Activated CD8-positive, alpha-beta memory T cell treated with anti-CD3 and anti-CD28 coated beads, Interleukin-2, amount 10 ng/mL, durations not matched to agents 7 days and 5 days (primary cell): ENCODE data around the gene DFFA. TPM values are rescaled to one million over a fixed set of nuclear protein-coding genes. Genes with fewer than 3 reads are reported as not detected.
"Not testable (repeated sequence)": the region's sequence is repeated elsewhere in the genome, so short reads cannot be mapped to it uniquely, and the experiment has no call there.

Experiments used
- ATAC-seq: fragments of 150-1000 bp; cut with Tn5 transposase; one replicate; pipeline ENCODE4 v1.10.0; 2021; ENCODE audit warnings: moderate library complexity
- CTCF ChIA-PET: fragments of 350-600 bp; sonication (Branson Sonifier 250); formaldehyde crosslinking; loops from one replicate; lab custom pipeline; 2021; ENCODE audit warnings: antibody characterized with exemption; lab: Charles Lee
- DNase-seq: peaks from one replicate; pipeline ENCODE4 v3.0.0-alpha.2; 2020
- H3K27ac Mint-ChIP-seq: one replicate; pipeline ENCODE4 v1.8.0; 2021; ENCODE audit warnings: mild to moderate bottlenecking, mixed read lengths
- H3K27me3 Mint-ChIP-seq: one replicate; pipeline ENCODE4 v1.8.0; 2021; ENCODE audit warnings: mixed read lengths
- H3K36me3 Mint-ChIP-seq: one replicate; pipeline ENCODE4 v1.8.0; 2021; ENCODE audit warnings: mild to moderate bottlenecking, mixed read lengths
- H3K4me1 Mint-ChIP-seq: one replicate; pipeline ENCODE4 v1.8.0; 2021; ENCODE audit warnings: mixed read lengths
- H3K4me3 Mint-ChIP-seq: one replicate; pipeline ENCODE4 v1.8.0; 2021; ENCODE audit warnings: mild to moderate bottlenecking, moderate library complexity, mixed read lengths
- H3K9me3 Mint-ChIP-seq: one replicate; pipeline ENCODE4 v1.8.0; 2022; ENCODE audit warnings: low read depth, mixed read lengths
- total RNA-seq, 2 experiments: library from RNA; stranded (reverse); gene quantifications; one replicate each; pipeline ENCODE4 v1.2.3, GENCODE V29; 2021

DFFA gene
- total RNA-seq, 2 experiments from 2014 or later: 40.9 to 45.1 TPM

DNA sequence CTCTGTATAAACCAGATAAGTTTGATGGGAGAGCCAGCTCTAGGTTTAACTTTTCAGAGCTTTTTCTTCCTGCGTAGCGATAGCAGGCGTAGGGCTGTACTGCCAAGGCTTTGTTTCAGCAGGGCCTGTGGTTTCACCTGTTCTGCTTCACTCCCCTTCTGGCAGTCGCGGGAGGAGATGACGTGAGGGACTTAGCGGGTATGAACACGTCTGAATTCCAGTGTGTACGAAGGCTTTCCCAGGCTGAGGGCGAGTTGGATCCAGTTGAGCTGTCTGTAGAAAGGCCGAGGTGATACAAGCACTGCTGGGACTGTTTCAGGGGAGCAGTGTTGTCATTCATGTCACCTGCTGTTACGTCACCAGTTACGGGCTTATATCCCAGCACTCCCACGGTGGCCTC lies 23.6 kb upstream of the DFFA start:
- H3K4me3 Mint-ChIP-seq: peak overlapping the region; percentile 77
- no peak for ATAC-seq

DNA sequence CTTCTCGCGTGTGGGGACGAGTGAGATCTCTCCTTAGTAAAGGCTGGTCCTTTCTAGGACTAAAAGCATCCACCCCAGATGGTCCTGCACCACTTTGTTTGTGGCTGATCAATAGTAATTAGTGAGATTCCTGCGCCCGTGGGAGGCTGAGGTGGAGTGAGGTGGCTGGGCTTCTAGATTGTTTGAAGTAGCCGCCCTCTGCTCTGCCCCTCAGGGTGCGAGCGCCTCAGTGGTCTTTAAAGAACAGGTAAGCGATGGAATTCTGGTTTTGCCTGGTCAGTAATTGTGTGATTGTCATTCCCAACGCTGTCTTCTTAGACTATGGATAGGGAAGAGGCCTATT lies 23.1 kb upstream of the DFFA start:
- H3K4me1 Mint-ChIP-seq: peaks cover 54% of the 10 kb centered on the region
- no peak for ATAC-seq
- peak overlapping the region; percentile 77 for H3K4me3 Mint-ChIP-seq
- H3K36me3 Mint-ChIP-seq: peaks cover 7% of the 10 kb centered on the region
- DNase-seq: no peak
- CTCF ChIA-PET: interaction anchor here (0.7 to 10.9 kb wide), 36 partner anchors 9 to 544 kb away, joined by 3 to 235 read pairs (median 5); partner anchors contain the start of genes CENPS, DFFA, PEX14 and PGD
- H3K27me3 Mint-ChIP-seq: no peaks in the 10 kb centered on the region
- H3K27ac Mint-ChIP-seq: peak overlapping the region; percentile 97
- no peaks in the 10 kb centered on the region for H3K9me3 Mint-ChIP-seq

More for the DNA sequence above, 23.6 kb upstream of the DFFA start:
- Mint-ChIP-seq H3K27me3 (no peaks in the 10 kb centered on the region), H3K4me1 (peaks cover 54% of the 10 kb centered on the region), H3K27ac (peak overlapping the region; percentile 97), H3K36me3 (peaks cover 7% of the 10 kb centered on the region), H3K9me3 (no peaks in the 10 kb centered on the region)
- CTCF ChIA-PET: interaction anchor here (1.1 to 10.9 kb wide), 11 partner anchors 13 to 444 kb away, joined by 3 to 235 read pairs (median 6); partner anchors contain the start of genes CENPS and PGD
- DNase-seq: peak; percentile 52

DNA sequence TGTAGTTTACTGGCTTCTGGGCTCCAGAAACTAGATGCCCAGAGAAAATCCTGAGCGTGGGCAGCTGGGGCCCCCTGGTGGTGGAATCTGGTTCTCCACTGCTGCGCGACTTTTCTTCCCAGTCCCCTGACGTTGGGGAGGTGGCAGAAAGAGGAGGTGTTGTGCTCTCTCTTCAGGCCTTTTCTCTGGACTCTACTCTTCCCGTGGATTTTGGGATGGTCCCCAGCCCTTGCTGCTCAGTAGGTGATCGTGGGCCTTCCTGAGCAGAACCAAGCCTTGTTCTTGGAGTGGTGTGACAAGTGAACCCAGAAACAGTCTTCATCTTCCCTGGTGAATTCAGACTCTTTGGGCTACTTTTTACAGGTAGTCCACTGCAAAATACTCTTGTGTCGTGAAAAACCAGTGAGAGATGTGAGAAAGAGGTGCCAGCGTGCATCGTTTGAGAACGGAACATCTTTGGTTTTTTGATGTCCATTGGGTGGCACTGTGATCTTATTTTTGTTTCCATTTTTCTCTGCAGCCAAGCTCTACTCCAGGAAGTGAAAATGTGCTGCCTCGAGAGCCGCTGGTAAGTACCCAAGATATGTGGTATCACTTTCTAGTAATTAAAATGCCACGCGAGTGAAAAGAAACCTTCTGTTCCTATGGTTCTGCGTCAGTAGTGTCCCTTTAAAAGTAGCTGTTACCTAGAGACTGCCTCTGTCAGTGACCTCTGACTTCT lies 22.6 kb upstream of the DFFA start:
- H3K27ac Mint-ChIP-seq: peak overlapping the region; percentile 97
- peaks cover 54% of the 10 kb centered on the region for H3K4me1 Mint-ChIP-seq
- CTCF ChIA-PET: interaction anchor here (0.6 to 10.9 kb wide), 51 partner anchors 9 to 905 kb away, joined by 3 to 235 read pairs (median 4); partner anchors contain the start of genes CENPS, CORT, DFFA and KIF1B
- DNase-seq: peak; percentile 89
- H3K36me3 Mint-ChIP-seq: peaks cover 7% of the 10 kb centered on the region
- H3K27me3 Mint-ChIP-seq: no peaks in the 10 kb centered on the region
- peak; percentile 81 for ATAC-seq
- H3K4me3 Mint-ChIP-seq: peak overlapping the region; percentile 77
- no peaks in the 10 kb centered on the region for H3K9me3 Mint-ChIP-seq

DNA sequence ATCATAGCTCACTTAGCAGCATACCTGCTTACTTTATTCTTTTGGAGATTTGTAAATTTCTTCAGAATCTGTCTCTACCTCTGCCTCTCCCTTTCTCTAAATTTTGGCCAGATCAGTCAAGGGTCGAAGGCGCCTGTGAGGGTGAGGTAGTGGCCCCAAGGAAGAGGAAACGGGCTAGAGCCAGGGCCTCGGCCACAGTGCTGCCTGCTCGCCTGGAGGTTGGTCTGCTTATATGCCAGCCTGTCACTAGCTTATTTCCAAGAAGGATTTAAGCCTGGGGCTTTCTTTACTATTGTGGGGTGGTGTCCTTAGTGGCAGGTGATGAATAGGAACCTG lies 22.1 kb upstream of the DFFA start:
- H3K36me3 Mint-ChIP-seq: peaks cover 7% of the 10 kb centered on the region
- no peak overlapping the region for H3K4me3 Mint-ChIP-seq
- DNase-seq (no peak), ATAC-seq (no peak)
- H3K27me3 Mint-ChIP-seq: no peaks in the 10 kb centered on the region
- no peaks in the 10 kb centered on the region for H3K9me3 Mint-ChIP-seq
- CTCF ChIA-PET: interaction anchor here (0.6 to 10.9 kb wide), 36 partner anchors 8 to 905 kb away, joined by 3 to 235 read pairs (median 5); partner anchors contain the start of genes CENPS, CORT, DFFA and KIF1B
- H3K27ac Mint-ChIP-seq: peak overlapping the region; percentile 97
- H3K4me1 Mint-ChIP-seq: peaks cover 54% of the 10 kb centered on the region

DNA sequence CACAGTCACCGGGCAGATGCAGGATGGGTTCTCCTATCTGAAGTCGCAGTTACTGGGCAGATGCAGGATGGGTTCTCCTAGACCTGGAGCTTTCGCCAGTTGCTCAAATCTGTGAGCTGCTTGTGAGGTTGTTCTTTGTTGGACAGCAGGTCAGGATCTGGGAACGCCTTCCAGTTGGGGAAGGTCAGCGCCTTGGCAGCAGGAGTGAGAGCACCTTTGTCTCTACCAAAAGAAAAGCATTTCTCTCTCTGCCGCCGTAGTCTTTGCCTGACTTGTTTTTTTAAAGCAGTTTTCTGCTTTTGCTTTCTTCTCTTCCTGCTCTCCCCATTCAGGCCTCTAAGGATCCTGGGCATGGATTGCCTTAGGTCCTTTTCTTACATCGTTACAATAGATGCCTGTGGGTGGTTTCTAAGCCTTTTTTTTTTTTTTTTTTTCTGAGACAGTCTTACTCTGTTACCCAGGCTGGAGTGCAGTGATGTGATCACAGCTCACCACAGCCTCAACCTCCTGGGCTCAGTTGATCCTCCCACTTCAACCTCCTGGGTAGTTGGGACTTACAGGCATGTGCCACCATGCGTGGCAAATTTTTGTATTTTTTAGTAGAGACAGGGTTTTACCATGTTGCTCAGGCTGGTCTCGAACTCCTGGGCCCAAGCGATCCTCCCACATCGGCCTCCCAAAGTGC lies 18.1 kb upstream of the DFFA start:
- Mint-ChIP-seq H3K4me3 (no peak overlapping the region), H3K27ac (no peak overlapping the region), H3K36me3 (peaks cover 9% of the 10 kb centered on the region), H3K4me1 (peaks cover 21% of the 10 kb centered on the region), H3K9me3 (no peaks in the 10 kb centered on the region), H3K27me3 (no peaks in the 10 kb centered on the region)
- ATAC-seq: no peak
- no peak for DNase-seq
- CTCF ChIA-PET: interaction anchor here (1.5 to 10.9 kb wide), 4 partner anchors 17 to 377 kb away, joined by 3 to 219 read pairs (median 36); partner anchors contain the start of genes CENPS and KIF1B

DNA sequence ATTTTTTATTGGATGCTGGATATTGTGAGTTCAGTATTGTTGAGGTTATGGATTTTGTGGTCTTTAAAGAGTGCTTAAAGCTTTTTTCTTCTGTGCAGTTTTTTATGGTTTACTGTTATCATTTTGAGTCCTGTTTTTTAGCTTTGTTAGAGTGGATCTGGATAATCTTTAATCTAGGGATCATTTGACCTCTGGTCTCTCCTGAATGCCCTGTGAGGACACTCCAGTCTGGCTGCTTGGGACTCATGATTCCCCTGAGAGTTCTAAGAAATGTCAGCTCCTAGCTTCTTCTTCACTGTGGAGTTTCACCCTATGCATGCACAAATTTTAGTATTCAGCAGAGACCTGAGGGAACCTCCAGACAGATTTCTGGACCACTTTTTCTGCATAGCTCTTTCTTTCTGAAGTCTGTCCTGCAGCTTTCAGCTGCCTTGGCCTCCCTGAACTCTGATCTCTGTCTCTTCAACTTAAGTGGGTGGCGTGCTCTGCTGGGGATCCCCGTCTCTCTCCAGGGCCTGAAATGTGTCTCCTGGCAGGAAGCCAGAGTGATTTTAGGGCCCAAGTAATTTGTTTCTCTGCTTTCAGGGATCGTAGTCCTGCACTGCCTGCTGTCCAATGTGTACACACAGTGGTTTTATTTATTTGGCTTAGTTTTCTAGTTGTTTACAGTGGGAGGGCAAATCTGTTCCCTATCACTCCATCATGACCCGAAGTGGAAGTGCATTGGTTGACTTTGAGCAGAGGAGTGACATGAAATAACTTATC lies 17.1 kb upstream of the DFFA start:
- Mint-ChIP-seq H3K27me3 (no peaks in the 10 kb centered on the region), H3K36me3 (peaks cover 10% of the 10 kb centered on the region), H3K4me3 (no peak overlapping the region), H3K27ac (peak overlapping the region; percentile 42), H3K4me1 (peaks cover 14% of the 10 kb centered on the region), H3K9me3 (no peaks in the 10 kb centered on the region)
- ATAC-seq (no peak), DNase-seq (no peak)
- CTCF ChIA-PET: interaction anchor here (1.2 to 10.9 kb wide), 3 partner anchors 18 to 279 kb away, joined by 3 to 219 read pairs (median 4); partner anchors contain the start of genes CENPS and KIF1B

DNA sequence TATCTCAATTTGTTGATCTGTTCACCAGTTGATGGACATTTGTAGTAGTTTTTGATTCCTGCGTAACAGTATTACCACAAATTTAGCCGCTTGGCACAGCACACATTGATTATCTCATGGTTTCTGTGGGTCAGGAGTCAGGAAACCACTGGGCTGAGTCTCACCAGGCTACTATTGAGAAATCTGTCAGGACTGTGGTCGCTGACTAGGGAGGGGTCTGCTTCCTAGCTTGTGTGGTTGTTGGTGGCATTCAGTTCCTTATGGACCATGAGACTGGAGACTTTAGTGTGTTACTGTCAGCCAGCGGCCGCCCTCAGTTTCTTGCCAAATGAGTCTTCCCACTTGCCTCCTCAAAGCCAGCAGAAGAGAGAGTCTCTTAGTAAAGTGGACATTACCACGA lies 12.2 kb upstream of the DFFA start:
- CTCF ChIA-PET: interaction anchor here (2.8 kb wide), 1 partner anchor 10 kb away, joined by 29 read pairs; no protein-coding TSS in a partner anchor
- Mint-ChIP-seq H3K27me3 (no peaks in the 10 kb centered on the region), H3K36me3 (peaks cover 9% of the 10 kb centered on the region), H3K27ac (no peak overlapping the region), H3K4me3 (no peak overlapping the region), H3K9me3 (no peaks in the 10 kb centered on the region), H3K4me1 (peaks cover 6% of the 10 kb centered on the region)
- DNase-seq (no peak), ATAC-seq (no peak)

DNA sequence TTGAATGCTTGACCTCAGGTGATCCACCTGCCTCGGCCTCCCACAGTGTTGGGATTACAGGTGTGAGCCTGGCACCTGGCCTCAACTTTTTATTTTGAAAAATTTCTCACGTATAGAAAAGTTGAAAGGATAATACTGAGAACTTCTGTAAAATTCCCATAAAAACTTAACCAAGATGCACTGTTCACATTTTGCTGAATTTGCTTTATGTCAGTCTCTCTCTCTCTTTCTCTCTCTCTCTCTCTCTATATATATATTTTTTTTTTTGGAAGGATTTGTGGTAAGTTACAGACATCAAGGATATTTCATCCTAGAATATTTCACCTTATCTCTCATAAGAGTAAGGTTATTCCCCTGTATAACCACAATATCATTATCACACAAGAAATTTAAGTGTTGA lies 8.3 kb upstream of the DFFA start:
- ATAC-seq (no peak), DNase-seq (no peak)
- CTCF ChIA-PET: interaction anchor here (1.2 kb wide), 1 partner anchor 14 kb away, joined by 4 read pairs; no protein-coding TSS in a partner anchor
- peaks cover 21% of the 10 kb centered on the region for H3K4me1 Mint-ChIP-seq
- H3K9me3 Mint-ChIP-seq: no peaks in the 10 kb centered on the region
- no peak overlapping the region for H3K4me3 Mint-ChIP-seq
- peaks cover 3% of the 10 kb centered on the region for H3K36me3 Mint-ChIP-seq
- H3K27me3 Mint-ChIP-seq: no peaks in the 10 kb centered on the region
- no peak overlapping the region for H3K27ac Mint-ChIP-seq

DNA sequence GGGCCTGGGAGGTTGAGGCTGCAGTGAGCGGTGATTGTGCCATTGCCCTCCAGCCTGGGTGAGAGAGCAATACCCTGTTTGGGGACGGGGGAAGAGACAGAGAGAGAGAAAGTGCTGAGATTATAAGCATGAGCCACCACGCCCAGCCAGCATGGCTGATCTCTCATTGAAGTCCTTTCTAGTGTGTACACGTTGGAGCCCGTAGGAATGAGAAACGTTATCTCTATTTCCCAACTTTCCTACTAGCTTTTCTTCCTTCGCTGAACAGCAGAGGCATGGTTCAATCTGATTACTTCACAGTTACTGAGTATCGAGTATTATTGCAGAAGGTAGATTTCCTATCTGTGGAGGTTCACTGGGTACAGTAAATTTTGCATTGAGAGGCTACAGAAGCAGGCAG lies 7.0 kb upstream of the DFFA start:
- Mint-ChIP-seq H3K9me3 (no peaks in the 10 kb centered on the region), H3K27ac (no peak overlapping the region), H3K27me3 (no peaks in the 10 kb centered on the region), H3K4me3 (no peak overlapping the region), H3K4me1 (peaks cover 25% of the 10 kb centered on the region), H3K36me3 (no peaks in the 10 kb centered on the region)
- ATAC-seq (no peak), DNase-seq (no peak)
- CTCF ChIA-PET: no interaction called here

DNA sequence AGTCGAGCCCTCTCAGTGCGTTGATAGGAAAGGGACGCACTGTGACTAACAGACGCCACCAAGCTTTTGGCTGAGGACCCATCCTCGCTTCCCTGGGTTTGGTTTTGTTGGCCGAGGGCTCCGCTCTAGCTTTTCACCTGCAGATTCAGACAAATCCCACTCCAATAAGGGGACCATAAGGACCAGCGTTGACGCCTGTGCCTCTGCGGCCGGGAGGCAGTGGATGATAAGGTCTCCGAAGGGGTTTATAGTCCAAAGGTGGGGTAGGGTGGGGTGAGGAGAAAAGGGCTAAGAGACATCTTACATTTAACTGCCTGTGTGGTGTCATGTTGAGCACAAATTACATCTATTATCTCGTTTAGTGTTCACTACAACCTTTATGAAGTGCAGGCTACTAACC lies 3.2 kb upstream of the DFFA start:
- Mint-ChIP-seq H3K36me3 (no peaks in the 10 kb centered on the region), H3K4me3 (peak overlapping the region; percentile 87), H3K27me3 (no peaks in the 10 kb centered on the region), H3K27ac (peak overlapping the region; percentile 81), H3K9me3 (no peaks in the 10 kb centered on the region), H3K4me1 (peaks cover 50% of the 10 kb centered on the region)
- ATAC-seq (no peak), DNase-seq (no peak)
- CTCF ChIA-PET: interaction anchor here (0.8 to 2.5 kb wide), 4 partner anchors 18 to 266 kb away, joined by 3 to 21 read pairs (median 6); partner anchors contain the start of genes CENPS and KIF1B

DNA sequence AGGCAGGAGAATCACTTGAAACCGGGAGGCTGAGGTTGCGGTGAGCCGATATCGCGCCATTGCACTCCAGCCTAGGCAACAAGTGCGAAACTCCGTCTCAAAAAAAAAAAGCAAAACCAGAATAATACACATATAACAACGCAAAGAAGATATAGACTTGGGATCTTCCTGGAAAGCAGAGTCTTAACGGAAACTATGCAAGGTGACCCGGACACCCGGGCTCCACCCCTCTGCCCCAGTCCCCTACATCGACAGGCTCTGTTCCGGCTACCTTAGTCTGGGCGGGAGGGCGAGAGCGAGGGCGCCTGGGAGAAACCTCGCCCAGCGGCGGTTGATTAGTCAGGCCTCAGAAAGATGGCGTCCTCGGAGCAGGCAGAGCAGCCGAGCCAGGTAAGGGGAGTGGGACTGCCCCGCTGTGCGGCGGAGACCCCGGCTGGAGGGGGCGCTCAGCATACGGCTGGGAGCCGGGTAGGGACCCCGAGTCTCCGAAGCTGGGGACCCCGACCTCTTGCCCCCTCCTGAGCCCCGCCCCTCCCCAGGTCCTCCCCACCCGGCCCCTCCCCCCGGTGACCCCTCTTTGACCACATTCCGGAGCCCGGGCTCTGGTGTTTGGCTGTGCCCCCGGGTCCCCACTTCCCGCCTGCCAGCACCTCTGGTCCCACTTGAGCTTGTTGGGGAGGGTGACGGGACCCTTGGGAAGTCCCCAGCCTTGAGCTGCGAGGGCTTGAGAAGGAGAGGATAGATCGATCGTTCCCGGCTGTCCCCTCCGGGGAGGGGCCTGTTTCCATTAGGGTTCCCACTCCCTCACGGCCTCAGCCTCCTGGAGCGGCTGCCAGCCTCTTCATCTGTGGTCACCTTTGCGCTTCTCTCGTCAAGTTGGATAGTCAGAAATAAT lies 2.5 kb upstream of the DFFA start, which contains the start of gene PEX14:
Gene PEX14 (plus strand): TSS at position 338 of the 895 bp plus-strand sequence. CDS start 17 bp downstream, at position 355.
- Mint-ChIP-seq H3K9me3 (no peaks in the 10 kb centered on the region), H3K27ac (peak within 1 kb of the TSS; percentile 85), H3K36me3 (no peaks in the 10 kb centered on the region), H3K27me3 (no peaks in the 10 kb centered on the region), H3K4me1 (peaks cover 50% of the 10 kb centered on the region), H3K4me3 (peak within 1 kb of the TSS; percentile 87)
- ATAC-seq: peak; percentile 87
- DNase-seq: peak; percentile 95
- CTCF ChIA-PET: interaction anchor here (0.8 to 2.5 kb wide), 5 partner anchors 19 to 265 kb away, joined by 3 to 21 read pairs (median 5); partner anchors contain the start of genes CENPS and KIF1B

DNA sequence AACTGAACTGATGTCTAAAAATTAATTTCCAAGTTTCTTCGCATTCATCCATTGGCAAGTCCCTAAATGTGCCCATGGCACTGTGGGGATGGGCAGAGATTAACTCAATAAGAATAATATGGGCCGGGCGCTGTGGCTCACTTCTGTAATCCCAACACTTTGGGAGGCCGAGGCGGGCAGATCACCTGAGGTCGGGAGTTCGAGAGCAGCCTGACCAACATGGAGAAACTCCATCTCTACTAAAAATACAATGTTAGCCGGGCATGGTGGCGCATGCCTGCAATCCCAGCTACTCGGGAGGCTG lies 1.9 kb upstream of the DFFA start:
- H3K9me3 Mint-ChIP-seq: not testable (repeated sequence)

More for the DNA sequence above, 1.9 kb upstream of the DFFA start:
- H3K27ac Mint-ChIP-seq: peak overlapping the region; percentile 85
- H3K4me3 Mint-ChIP-seq: peak overlapping the region; percentile 87
- peaks cover 47% of the 10 kb centered on the region for H3K4me1 Mint-ChIP-seq
- not testable (repeated sequence) for H3K36me3 Mint-ChIP-seq, DNase-seq, ATAC-seq, H3K27me3 Mint-ChIP-seq
- CTCF ChIA-PET: interaction anchor here (1.0 to 2.5 kb wide), 2 partner anchors 19 to 43 kb away, joined by 3 to 21 read pairs; no protein-coding TSS in a partner anchor
